ENCODE measurements around the gene APOC3. TPM values are rescaled to one million over a fixed set of nuclear protein-coding genes. Genes with fewer than 3 reads are reported as not detected.

Gene APOC3
- total RNA-seq (2022) (103 and 128 TPM in 2 replicates), Bru-seq, nascent RNA (percentile 77 among the genes with signal in this experiment), BruChase-seq, experiment 1, labeled RNA remaining after a 2-hour chase (percentile 64 among the genes with signal in this experiment), BruChase-seq, experiment 2, labeled RNA remaining after a 6-hour chase (percentile 73 among the genes with signal in this experiment)
- long read RNA-seq, transcript APOC3-201 (4 exons, 550 nt): major isoform, 85 of 95 reads
- long read RNA-seq, partial matches to known transcripts: 1 of 95 reads
- long read RNA-seq, other reads (novel, unspliced or antisense): 6 of 95 reads

DNA sequence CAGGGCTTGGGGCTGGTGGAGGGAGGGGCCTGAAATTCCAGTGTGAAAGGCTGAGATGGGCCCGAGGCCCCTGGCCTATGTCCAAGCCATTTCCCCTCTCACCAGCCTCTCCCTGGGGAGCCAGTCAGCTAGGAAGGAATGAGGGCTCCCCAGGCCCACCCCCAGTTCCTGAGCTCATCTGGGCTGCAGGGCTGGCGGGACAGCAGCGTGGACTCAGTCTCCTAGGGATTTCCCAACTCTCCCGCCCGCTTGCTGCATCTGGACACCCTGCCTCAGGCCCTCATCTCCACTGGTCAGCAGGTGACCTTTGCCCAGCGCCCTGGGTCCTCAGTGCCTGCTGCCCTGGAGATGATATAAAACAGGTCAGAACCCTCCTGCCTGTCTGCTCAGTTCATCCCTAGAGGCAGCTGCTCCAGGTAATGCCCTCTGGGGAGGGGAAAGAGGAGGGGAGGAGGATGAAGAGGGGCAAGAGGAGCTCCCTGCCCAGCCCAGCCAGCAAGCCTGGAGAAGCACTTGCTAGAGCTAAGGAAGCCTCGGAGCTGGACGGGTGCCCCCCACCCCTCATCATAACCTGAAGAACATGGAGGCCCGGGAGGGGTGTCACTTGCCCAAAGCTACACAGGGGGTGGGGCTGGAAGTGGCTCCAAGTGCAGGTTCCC is at the start of gene APOC3:
Gene APOC3 (plus strand): TSS at position 383 of the 659 bp plus-strand sequence. CDS start 676 bp downstream, outside the sequence.
- POLR2A ChIA-PET: interaction anchor here (1.0 to 2.5 kb wide), 9 partner anchors 8 to 349 kb away, joined by 3 to 18 read pairs (median 5); partner anchors contain the start of genes APOA1, APOA5, SIDT2 and ZPR1
- Histone ChIP-seq H3K4me3 (ENCODE audit: low read depth, low read length) (peak within 1 kb of the TSS; percentile 3; the same call in 1 of the 2 replicates), H3K4me1 (peaks cover 84% of the 10 kb centered on the region), H3K27me3 (replicated peaks; ENCODE audit: control insufficient read depth, insufficient read depth, low read length) (no peaks in the 10 kb centered on the region), H3K9me3 (peaks cover 7% of the 10 kb centered on the region), H3K36me3 (ENCODE audit: control insufficient read depth, insufficient read depth, low read length) (no peaks in the 10 kb centered on the region)
- H3K27me3 Mint-ChIP-seq (ENCODE audit: insufficient read depth, unreplicated experiment): no peaks in the 10 kb centered on the region
- peak; percentile 93 to 96 for DNase-seq
- H3K27ac Mint-ChIP-seq (ENCODE audit: unreplicated experiment): peak within 1 kb of the TSS; percentile 89
- H3K36me3 Mint-ChIP-seq (ENCODE audit: insufficient read depth, unreplicated experiment): peaks cover 27% of the 10 kb centered on the region
- TF ChIP-seq, protein P1, sequence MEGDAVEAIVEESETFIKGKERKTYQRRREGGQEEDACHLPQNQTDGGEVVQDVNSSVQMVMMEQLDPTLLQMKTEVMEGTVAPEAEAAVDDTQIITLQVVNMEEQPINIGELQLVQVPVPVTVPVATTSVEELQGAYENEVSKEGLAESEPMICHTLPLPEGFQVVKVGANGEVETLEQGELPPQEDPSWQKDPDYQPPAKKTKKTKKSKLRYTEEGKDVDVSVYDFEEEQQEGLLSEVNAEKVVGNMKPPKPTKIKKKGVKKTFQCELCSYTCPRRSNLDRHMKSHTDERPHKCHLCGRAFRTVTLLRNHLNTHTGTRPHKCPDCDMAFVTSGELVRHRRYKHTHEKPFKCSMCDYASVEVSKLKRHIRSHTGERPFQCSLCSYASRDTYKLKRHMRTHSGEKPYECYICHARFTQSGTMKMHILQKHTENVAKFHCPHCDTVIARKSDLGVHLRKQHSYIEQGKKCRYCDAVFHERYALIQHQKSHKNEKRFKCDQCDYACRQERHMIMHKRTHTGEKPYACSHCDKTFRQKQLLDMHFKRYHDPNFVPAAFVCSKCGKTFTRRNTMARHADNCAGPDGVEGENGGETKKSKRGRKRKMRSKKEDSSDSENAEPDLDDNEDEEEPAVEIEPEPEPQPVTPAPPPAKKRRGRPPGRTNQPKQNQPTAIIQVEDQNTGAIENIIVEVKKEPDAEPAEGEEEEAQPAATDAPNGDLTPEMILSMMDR (IDR thresholded peaks at IDR 0.05; ENCODE audit: insufficient read depth in 1 of 2, low read depth in 1 of 2, low read length in 1 of 2, severe bottlenecking in 1 of 2, unreplicated experiment in 1 of 2): no peak
- H3K9me3 Mint-ChIP-seq (ENCODE audit: unreplicated experiment): peaks cover 10% of the 10 kb centered on the region
- peaks cover 49% of the 10 kb centered on the region for H3K4me1 Mint-ChIP-seq (ENCODE audit: low read depth, unreplicated experiment)
- H3K4me3 Mint-ChIP-seq (ENCODE audit: unreplicated experiment): peak within 1 kb of the TSS; percentile 50
- CTCF ChIA-PET: interaction anchor here (0.6 to 2.8 kb wide), 19 partner anchors 8 to 355 kb away, joined by 3 to 52 read pairs (median 5); partner anchors contain the start of genes APOA1, APOA5, SIDT2 and SIK3
- no TSS peak for BruUV-seq (replicated peaks)
- intact Hi-C loops (cut with micrococcal nuclease; ENCODE audit: unreplicated experiment): loop anchor here (1.0 to 2.0 kb wide), 8 partner anchors 8 to 277 kb away; partner anchors contain the start of genes APOA1 and ZPR1

DNA sequence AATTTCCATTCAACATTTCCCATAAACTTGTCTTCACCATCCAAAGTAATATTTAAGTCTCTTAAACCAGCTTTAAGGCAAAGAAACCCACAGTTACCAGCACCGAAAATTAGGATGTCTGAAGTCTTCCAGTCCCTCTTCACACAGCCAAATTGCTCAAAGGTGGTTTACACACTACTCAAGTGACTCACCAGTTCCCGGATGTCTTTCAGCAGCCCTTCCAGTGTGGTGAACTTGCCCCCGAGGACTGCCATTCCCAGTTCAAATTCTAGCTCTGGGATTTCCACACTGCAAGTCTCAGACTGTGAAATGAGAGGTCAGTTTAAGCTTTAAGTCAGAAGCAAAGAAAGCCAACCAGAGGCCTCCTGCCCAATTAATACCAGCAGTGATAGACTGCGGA is 47.0 kb upstream of the APOC3 start:
- ChIA-PET POLR2A (interaction anchor here (1.1 kb wide), 1 partner anchor 316 kb away, joined by 5 read pairs; the partner anchor contains the start of gene SIK3), CTCF (interaction anchor here (1.3 kb wide), 1 partner anchor 8 kb away, joined by 3 read pairs; the partner anchor contains the start of gene APOA5)
- Mint-ChIP-seq H3K4me1 (ENCODE audit: low read depth, unreplicated experiment) (peaks cover 21% of the 10 kb centered on the region), H3K36me3 (ENCODE audit: insufficient read depth, unreplicated experiment) (peaks cover 98% of the 10 kb centered on the region), H3K4me3 (ENCODE audit: unreplicated experiment) (no peak overlapping the region), H3K27me3 (ENCODE audit: insufficient read depth, unreplicated experiment) (no peaks in the 10 kb centered on the region), H3K9me3 (ENCODE audit: unreplicated experiment) (no peaks in the 10 kb centered on the region), H3K27ac (ENCODE audit: unreplicated experiment) (no peak overlapping the region)
- Histone ChIP-seq H3K9me3 (no peaks in the 10 kb centered on the region), H3K36me3 (ENCODE audit: control insufficient read depth, insufficient read depth, low read length) (peaks cover 27% of the 10 kb centered on the region), H3K27me3 (replicated peaks; ENCODE audit: control insufficient read depth, insufficient read depth, low read length) (no peaks in the 10 kb centered on the region), H3K4me3 (ENCODE audit: low read depth, low read length) (no peak overlapping the region), H3K4me1 (peaks cover 16% of the 10 kb centered on the region)
- TF ChIP-seq, protein P1 (IDR thresholded peaks at IDR 0.05; ENCODE audit: insufficient read depth in 1 of 2, low read depth in 1 of 2, low read length in 1 of 2, severe bottlenecking in 1 of 2, unreplicated experiment in 1 of 2): no peak
- intact Hi-C loops (cut with micrococcal nuclease; ENCODE audit: unreplicated experiment): no loop called here
- DNase-seq: no peak
- BruUV-seq (replicated peaks): no TSS peak

- Histone ChIP-seq H3K4me3 (ENCODE audit: low read depth, low read length) (no peak overlapping the region), H3K36me3 (ENCODE audit: control insufficient read depth, insufficient read depth, low read length) (peaks cover 18% of the 10 kb centered on the region), H3K4me1 (peaks cover 29% of the 10 kb centered on the region), H3K27me3 (replicated peaks; ENCODE audit: control insufficient read depth, insufficient read depth, low read length) (no peaks in the 10 kb centered on the region), H3K9me3 (no peaks in the 10 kb centered on the region)
- ChIA-PET CTCF (interaction anchor here (1.3 to 3.7 kb wide), 3 partner anchors 43 to 320 kb away, joined by 4 to 32 read pairs (median 12); partner anchors contain the start of genes APOA1 and APOC3), POLR2A (interaction anchor here (1.2 to 3.1 kb wide), 4 partner anchors 10 to 50 kb away, joined by 3 to 24 read pairs (median 12); partner anchors contain the start of genes APOA1 and APOC3)
- DNase-seq: no peak
- H3K27me3 Mint-ChIP-seq (ENCODE audit: insufficient read depth, unreplicated experiment): no peaks in the 10 kb centered on the region
- H3K9me3 Mint-ChIP-seq (ENCODE audit: unreplicated experiment): no peaks in the 10 kb centered on the region
- TF ChIP-seq, protein P1 (IDR thresholded peaks at IDR 0.05; ENCODE audit: insufficient read depth in 1 of 2, low read depth in 1 of 2, low read length in 1 of 2, severe bottlenecking in 1 of 2, unreplicated experiment in 1 of 2): no peak
- peak overlapping the region; percentile 80 for H3K4me3 Mint-ChIP-seq (ENCODE audit: unreplicated experiment)
- BruUV-seq (replicated peaks): no TSS peak
- peaks cover 67% of the 10 kb centered on the region for H3K36me3 Mint-ChIP-seq (ENCODE audit: insufficient read depth, unreplicated experiment)
- peaks cover 34% of the 10 kb centered on the region for H3K4me1 Mint-ChIP-seq (ENCODE audit: low read depth, unreplicated experiment)
- H3K27ac Mint-ChIP-seq (ENCODE audit: unreplicated experiment): no peak overlapping the region
- intact Hi-C loops (cut with micrococcal nuclease; ENCODE audit: unreplicated experiment): loop anchor here (5.0 kb wide), 1 partner anchor 311 kb away; the partner anchor contains the start of gene SIK3
These were observed 43.4 kb upstream of the APOC3 start for GRCh38 chr11:116786326-116786725.

Data from Caco-2 (cell line).